ENCODE results near the gene CDC42BPB. TPM values are rescaled to one million over a fixed set of nuclear protein-coding genes. Genes with fewer than 3 reads are reported as not detected.
A peak's percentile ranks its signal among the peaks of the same experiment; 100 is the strongest.

Gene CDC42BPB
- total RNA-seq, 1 experiment from 2014 or later = 51.5 TPM

DNA sequence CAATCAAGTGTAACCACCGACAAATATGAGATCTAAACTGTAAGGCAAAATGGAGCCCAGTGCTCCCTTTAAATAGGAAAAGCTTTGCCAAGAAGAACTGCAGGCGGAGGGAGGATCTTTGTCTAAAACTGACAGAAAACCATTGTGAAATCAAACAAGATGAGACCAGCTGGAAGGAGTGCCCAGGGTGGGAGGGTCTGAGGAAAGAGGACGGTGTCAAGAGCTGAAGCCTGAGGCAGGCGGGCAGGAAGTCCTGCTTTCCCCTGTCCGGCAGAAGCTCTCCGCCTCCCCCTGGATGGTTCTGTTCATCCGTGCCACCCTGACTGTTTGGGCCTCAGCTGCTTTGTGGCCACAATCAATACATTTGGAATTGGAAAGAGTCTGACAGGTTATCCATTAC lies 37.5 kb downstream of the CDC42BPB start:
- no peak for DNase-seq (ENCODE audit: low read depth)

DNA sequence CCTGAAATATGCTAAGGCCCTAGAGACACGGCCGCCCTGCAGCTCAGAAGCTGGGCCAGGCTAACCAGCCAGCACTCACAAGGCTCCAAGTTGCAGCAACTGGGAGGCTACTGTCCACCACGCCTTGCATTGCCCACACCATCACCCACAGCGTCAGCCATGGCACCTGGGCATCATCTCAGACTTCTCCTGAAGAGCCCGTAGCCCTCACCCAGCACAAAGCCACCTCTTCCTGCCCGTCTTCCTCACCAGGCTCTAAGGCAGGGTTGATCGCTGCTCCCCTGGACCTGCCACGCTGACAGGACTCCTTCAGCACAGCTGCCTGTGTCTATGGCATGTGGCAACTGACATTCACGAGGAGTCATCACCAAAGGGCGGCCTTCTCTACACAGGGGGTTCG lies 38.1 kb downstream of the CDC42BPB start:
- no peak for DNase-seq (ENCODE audit: low read depth)

DNA sequence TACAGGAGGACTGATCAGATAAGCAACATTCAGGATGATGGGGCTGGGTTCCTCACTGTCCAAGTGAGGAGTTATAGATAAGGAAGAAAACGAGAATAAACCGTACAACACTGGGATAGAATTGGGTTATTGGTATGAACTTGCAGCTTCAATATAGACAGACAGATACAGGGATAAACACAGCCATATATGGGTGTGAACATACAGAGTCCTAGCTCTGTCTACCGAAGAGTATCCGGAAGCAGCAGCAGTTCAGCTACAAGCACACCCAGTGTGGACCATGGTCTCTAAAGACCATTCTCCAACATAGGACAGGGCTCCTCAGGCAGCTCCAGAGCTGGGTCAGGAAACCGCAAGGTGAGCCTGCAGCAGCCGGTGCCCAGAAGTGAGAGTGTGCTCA lies 40.8 kb downstream of the CDC42BPB start:
- DNase-seq (ENCODE audit: low read depth) = no peak

DNA sequence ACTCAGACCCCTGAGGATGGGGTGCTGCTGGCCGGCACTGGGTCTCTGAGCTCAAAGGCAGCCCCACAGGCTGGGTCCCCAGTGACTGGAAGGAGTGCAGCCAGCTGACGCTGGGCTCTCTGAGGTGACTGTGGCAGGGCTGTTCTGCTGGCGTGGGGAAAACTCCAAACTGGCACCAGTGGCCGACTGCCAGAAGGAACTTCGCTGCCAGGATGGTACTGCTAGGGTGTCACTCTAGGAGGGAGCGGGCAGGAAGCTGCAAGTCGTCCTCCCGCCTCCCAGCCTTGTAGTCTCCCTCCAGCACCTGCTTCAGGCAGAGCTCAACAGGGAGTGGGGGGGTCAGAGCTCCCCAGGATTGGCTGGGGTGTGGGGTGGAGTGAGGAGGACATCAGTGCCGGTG lies 41.3 kb downstream of the CDC42BPB start:
- no peak for DNase-seq (ENCODE audit: low read depth)

DNA sequence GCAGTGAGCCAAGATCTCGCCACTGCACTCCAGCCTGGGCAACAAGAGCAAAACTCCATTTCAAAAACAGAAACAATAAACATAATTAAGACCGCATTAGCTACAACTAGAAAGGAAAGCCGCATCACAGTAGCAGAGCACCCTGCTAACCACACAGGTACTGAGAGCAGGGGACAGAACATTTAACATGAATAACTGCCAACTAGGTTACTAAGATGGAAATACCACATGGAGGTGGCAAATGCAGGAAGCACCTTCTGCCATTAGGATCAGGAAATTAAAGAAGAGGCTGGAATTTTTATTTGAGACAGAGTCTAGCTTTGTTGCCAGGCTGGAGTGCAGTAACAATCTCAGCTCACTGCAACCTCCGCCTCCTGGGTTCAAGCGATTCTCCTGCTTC lies 41.9 kb downstream of the CDC42BPB start:
- no peak for DNase-seq (ENCODE audit: low read depth)

DNA sequence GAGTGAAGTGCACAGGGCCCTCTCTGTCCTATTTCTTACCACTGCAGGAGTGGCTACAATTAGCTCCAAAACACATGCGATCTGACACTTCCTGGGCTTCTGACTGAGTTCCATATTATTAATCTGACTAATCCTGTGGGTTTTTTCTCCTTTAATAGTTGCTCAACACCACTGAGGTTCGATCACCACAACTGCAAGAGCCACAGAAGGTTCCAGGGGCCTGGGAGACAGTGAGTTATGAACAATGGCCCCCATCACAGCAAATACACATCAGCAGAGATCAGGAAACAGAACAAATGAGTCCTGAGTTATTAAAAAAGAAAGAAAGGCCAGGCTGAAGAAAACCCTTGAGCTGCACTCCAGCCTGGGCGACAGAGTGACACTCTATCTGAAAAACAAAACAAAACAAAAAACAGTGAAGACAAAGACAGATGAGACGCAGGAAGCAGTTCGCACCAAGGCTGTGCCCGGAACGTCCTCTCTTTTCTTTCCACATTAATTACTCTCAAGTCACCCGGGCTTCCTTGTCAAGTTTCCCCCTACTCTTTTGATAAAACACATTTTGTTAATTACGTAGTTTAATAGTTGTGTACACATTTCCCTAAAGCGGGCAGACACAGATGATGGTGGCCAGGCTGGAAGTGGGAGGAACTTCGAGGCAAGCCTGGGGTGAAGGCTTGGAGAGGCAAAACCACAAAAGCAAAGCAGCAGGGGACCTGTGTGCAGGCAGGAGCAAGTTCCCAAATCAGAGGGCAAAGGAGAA lies 42.7 kb downstream of the CDC42BPB start:
- peak; percentile 61 for DNase-seq (ENCODE audit: low read depth)

DNA sequence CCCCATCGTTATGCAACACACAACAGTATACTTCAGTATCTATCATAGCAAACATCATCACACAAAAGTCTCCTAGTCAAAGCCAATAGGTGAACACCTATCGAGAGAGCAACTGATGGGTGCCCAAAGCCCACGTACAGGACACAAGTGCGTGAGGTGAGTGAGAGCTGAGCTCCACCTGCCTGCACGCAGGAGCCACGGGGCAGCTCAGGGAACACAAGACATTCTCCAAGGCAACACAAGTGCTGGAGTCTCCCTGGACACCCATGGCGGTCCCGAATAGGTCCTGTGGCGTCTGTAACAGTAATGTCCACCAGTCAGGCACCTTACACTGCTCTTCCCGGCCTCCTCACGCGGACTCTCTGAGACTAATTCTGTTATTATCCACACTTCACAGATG lies 44.3 kb downstream of the CDC42BPB start:
- DNase-seq (ENCODE audit: low read depth) = no peak

DNA sequence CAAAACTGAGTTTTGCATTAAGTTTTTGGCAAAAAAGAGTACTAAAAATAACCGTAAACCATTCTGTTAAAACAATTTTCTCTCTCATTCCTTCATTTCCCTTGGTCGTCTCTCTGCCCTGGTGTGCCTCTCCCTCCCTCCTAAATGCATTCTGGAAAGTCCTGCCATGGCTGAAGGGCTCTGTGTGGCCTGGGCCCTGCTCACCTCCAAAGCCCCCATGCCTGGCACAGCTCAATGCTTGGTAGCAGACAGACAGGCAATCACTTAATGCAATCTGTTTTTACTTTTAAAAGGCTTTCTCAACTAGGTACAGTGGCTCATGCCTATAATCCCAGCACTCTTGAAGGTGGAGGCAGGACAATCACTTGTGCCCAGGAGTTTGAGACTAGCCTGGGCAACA lies 47.8 kb downstream of the CDC42BPB start:
- no peak for DNase-seq (ENCODE audit: low read depth)

DNA sequence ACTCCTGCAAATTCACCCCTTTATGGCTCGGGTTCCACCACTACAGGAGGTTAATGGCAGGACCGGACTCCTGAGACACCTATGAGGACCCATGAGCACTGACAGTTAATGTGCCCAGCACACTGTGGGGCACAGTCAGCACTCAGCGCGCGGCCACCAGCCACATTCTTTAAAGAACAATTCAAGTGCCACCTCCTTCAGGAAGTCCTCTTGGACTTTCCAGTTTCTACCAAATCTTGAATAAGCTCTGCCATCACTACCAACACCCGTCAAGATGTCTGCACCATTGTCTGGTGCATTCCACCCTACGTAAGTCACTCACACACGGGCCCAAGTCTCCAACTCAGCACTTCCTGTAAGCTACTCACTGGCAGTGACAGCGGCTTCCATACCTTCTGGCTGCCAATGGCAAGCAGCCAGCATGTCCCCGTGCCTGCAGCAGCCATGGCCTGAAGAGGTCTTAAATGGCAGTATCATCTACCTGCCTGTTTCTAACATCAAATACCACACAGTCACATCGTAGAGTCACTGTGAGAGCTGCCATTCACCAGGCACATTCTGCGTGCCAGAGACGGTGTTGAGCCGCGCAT lies 48.5 kb downstream of the CDC42BPB start:
- peak; percentile 58 for DNase-seq (ENCODE audit: low read depth)

DNA sequence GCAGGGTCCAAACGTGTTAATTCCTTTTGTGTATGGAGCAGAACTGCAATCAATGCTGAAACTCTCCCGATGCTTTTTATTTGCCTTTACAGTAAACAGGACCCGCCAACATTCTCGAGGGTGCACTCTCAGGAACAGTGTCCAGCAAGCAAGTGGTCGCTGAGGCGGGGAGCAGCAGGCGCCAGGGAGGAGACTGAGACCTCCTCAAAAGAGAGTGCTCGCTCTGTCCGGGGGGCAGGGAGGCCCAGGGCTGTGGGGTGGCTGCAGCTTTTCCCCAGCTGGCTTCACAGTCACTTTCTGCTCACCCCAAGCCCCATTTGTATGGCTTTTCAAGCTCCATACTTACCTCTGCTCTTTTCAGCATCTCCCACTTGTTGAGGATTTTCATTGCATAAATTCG lies 49.2 kb downstream of the CDC42BPB start:
- DNase-seq (ENCODE audit: low read depth) = no peak

DNA sequence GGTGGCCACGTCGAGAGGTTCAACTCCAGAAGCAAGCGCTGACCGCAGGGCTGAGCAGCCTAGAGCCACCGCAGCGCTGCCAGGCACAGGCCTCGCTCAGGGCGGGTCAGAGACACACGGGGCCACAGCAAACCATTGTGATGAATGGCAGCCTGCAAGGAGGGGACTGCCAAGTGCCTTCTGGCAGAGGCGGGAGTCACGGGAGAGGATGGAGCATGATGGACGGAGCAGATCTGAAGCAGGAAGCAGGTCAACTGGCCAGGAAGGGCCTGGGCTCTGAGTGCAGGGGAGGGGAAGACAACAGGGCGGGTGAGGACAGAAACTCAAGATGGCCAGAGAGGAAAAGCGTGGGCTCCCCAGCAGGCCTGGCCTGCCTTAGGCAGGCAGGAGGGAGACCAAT lies 49.8 kb downstream of the CDC42BPB start:
- no peak for DNase-seq (ENCODE audit: low read depth)

DNA sequence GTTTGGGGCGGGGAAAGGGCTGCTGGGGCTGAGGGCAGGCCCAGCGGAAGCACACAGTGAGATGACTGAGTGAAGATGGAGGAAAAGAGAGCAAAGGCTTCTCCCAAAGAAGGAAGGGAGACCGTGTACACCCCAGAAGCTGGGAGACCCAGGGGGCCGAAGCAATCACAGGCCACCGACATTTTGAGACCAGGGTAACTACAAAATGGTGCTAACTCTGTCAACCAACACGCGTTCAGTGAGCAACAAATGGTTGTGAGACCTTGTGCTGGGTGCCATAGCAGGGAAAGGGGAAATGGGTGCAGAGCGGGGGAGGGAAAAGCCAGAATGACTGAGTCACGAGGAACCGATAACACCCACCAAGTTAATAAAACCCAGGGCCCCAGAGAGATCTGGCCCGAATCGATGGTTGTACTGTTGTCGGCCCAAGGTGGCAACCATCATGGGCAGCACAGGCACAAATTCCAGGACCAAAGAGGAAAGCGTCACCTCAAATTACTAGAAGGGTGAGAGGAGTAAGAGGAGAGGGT lies 50.3 kb downstream of the CDC42BPB start:
- no peak for DNase-seq (ENCODE audit: low read depth)

DNA sequence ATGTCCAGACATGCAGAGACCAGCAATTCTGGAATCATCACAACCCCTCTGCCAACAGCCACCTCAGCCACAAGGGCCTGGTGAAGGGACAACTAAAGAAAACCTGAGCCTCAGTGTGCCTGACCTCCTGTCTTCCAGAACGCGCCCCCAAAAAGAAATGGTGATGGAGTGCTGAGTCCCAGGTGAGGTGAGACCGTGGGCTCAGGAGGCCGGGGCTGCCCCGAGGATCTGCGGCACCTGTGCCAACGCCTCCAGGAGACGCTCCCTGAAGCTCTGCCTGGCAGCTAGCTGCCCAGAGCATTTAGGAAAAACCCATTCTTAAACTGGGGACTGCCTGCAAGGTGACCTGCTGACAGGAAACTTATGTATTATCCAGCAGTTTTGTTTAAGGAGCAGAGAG lies 51.2 kb downstream of the CDC42BPB start:
- no peak for DNase-seq (ENCODE audit: low read depth)

DNA sequence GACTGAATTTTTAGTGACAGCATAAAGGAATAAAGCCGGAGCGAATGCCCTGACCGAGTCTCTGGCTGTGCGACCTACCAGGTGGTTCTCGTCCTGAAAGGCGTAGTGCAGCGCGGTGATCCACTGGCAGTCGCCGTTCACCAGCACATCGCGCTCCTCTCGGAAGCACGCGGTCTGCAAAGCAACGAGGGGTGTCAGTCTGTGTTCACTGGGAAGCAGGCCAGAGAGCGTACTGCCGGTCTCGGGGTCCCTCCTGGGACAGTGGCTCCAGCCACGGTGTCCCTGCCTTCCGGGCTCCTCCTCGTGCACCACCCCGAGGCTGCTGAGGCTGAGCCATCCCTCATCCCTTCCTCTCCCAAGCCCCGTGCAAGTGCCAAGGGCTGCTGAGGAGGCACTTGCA lies 53.5 kb downstream of the CDC42BPB start:
- no peak for DNase-seq (ENCODE audit: low read depth)

DNA sequence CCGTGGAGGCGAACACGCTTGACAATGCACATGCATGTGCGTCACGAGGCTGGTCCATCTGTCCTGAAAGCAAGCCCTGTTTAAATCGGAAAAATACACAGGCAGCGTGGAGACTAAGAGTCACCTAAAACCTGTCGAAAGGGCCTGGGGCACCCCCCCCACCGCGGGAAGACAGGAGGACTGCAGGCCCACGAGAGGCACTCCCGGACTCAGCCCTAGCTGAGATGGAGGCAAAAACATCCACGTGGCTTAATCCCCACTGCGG lies 54.1 kb downstream of the CDC42BPB start:
- no peak for DNase-seq (ENCODE audit: low read depth)

DNA sequence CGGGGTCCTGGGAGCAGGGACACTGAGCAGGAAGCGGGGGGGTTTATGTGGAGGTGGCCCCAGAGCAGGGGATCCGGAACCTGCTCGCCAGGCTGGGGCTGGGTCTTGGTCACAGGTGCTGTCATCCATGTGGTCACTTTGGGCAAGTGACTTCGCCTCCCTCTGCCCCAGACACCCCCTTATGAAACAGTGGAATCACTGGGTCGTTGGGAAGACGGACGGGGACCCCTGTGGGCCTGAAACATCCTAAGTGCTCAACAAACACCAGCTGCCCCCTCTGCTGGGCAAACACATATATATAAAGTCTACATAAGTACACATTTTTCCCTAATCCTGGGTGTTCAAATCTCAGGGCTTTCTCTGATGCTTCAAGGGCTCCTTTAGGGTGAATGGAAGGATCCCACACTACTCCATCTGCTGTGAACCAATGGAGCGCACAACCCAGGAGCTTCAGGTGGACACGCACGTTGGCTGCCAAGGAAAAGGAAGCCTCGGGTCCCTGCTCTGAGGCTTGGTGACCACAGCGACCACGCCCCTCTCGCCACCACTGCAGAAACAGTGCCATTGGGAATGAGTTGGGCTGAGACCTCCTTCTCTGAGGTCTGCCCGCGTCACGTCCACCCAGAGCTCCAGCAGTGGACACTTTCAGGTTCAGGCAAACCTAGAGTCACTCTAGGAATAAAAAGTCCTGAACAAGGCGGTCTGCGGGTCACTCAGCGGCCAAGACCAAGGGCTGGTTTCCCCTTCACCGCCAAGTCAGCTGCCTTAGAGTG lies 54.6 kb downstream of the CDC42BPB start:
- no peak for DNase-seq (ENCODE audit: low read depth)

DNA sequence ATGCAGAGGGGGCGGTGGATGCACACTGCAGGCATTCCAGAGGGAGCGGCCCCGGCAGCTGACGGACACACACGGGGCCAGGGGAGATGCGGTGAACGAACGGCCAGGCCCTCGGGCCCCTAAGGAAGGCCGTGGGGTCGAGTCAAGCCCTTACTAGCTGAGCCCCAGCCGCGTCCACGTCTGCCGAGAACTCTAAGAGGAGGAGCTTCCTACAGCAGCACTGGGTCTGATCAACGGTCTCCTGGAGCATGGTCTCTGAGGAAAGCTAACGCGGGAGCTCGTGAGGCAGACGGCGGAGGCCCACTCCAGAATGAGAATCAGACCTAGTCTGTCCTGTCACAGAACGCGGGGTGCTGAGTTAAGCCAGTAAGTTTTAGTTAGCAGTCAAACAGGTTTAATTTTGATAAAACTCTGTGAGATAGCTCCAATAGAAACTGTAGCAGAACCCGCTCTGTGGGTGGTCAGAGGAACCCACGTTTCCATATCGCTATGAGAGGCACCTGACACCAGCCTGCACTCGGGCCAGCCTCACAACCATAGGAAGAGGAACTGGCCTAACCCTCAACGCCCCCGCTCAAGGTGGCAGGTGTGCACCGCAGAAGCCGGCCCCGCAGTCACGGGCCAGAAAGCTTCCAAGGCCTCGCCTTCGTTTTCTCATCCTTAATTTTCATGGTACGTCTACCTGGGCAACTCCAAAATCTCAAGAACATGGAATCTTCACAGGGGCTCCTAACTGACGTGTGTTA lies 55.5 kb downstream of the CDC42BPB start:
- no peak for DNase-seq (ENCODE audit: low read depth)

DNA sequence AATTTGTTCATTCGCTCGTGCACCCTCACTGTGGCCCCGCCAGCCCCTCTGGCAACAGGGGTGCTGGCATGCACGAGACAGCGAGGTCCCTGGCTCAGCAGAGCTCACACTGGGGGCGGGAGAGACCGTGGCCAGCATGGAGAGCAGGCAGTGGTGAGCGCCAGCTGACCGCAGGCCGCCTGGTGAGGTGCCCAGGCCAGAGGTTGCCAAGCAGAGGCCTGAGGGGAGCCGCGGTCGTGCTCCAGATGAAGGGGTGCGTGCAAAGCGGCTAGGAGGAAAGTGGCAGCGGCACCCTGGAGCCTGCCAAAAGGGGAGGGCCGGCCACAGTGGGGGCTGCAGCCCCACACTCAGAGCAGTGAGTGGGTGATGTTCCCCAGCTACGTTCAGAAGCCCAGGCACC lies 56.1 kb downstream of the CDC42BPB start:
- DNase-seq (ENCODE audit: low read depth) = no peak

DNA sequence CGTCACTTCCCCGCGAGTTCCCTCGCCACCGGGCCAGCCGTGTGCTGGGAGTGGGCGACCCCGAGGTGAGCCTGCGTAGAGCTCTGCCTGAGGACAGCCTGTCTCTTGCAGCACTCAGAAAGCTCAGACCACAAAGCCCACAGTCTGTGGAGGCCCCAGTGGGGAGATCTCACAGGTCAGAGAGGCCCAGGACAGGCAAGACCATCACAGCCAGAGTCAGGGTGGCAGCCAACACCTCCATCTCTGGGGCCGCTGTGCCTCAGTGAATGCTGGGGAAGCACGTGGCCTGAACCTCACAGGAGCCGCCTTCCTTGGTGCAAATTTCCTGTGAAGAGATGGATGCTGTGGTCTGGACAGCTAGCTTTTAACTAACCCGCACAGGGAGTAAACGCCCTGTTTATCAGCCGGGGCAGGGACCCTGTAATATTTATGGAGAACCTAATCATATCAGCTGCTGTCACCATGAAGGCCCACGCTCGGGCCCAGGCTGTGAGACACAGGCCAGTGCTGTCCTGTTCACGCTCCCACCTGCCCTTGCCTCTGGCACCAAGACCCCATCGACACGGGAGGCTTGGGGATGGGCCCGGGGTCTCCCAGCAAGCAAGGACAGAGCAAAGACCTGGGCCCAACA lies 56.9 kb downstream of the CDC42BPB start:
- DNase-seq (ENCODE audit: low read depth) = no peak

DNA sequence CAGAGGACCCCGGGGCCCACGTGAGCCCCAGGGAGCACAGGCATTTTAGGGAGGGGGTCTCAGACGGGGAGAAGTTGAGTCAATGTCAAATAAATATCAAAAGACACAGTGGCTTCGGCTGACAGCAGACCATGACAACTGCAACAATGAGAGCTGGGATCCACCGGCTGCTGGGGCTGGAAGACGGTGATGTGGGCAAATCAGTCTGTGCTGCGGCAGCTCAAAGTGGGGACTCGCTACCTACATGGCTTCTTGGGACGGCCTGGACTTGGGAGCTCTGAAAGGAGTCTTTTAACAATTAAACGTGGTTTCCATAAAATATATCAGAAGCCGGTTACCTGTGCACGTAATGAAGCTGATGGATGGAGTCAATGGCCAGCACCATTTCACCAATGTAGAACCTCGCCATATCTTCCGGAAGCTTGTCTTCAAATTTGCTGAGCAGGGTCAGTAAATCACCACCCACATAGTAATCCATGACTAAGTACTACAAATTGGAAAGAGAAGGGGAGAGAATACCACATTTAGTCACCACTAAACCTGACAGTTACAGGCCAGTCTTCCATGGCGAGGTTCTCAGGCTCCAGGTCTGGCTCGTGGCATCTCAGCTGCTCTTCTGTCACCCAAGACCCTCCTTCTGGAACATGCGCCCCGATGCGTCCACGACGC lies 58.0 kb downstream of the CDC42BPB start:
- no peak for DNase-seq (ENCODE audit: low read depth)

DNA sequence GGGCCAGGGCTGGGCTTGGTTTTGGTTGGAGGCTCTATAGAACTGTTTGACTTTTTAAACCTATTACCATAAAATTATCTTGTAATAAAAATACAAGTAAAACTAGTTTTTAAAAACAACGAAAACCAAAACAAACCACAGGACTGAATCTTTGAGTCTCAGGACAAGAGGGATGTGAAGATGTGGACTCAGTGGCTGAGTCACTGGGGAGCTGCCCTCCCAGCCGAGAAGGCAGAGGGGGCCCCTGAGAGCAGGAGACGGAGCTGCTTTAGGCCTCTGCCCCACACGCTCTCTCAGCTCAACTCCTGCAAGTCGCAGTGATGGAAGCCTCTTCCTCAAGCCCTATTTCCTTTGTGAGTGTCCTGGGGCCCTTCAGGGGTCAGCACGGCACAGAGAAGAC lies 59.0 kb downstream of the CDC42BPB start:
- DNase-seq (ENCODE audit: low read depth) = no peak
